ENCODE results near the gene KIF14.
A peak's percentile ranks its signal among the peaks of the same experiment; 100 is the strongest.

Gene KIF14, protein sequence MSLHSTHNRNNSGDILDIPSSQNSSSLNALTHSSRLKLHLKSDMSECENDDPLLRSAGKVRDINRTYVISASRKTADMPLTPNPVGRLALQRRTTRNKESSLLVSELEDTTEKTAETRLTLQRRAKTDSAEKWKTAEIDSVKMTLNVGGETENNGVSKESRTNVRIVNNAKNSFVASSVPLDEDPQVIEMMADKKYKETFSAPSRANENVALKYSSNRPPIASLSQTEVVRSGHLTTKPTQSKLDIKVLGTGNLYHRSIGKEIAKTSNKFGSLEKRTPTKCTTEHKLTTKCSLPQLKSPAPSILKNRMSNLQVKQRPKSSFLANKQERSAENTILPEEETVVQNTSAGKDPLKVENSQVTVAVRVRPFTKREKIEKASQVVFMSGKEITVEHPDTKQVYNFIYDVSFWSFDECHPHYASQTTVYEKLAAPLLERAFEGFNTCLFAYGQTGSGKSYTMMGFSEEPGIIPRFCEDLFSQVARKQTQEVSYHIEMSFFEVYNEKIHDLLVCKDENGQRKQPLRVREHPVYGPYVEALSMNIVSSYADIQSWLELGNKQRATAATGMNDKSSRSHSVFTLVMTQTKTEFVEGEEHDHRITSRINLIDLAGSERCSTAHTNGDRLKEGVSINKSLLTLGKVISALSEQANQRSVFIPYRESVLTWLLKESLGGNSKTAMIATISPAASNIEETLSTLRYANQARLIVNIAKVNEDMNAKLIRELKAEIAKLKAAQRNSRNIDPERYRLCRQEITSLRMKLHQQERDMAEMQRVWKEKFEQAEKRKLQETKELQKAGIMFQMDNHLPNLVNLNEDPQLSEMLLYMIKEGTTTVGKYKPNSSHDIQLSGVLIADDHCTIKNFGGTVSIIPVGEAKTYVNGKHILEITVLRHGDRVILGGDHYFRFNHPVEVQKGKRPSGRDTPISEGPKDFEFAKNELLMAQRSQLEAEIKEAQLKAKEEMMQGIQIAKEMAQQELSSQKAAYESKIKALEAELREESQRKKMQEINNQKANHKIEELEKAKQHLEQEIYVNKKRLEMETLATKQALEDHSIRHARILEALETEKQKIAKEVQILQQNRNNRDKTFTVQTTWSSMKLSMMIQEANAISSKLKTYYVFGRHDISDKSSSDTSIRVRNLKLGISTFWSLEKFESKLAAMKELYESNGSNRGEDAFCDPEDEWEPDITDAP (N-terminal part only)

DNA sequence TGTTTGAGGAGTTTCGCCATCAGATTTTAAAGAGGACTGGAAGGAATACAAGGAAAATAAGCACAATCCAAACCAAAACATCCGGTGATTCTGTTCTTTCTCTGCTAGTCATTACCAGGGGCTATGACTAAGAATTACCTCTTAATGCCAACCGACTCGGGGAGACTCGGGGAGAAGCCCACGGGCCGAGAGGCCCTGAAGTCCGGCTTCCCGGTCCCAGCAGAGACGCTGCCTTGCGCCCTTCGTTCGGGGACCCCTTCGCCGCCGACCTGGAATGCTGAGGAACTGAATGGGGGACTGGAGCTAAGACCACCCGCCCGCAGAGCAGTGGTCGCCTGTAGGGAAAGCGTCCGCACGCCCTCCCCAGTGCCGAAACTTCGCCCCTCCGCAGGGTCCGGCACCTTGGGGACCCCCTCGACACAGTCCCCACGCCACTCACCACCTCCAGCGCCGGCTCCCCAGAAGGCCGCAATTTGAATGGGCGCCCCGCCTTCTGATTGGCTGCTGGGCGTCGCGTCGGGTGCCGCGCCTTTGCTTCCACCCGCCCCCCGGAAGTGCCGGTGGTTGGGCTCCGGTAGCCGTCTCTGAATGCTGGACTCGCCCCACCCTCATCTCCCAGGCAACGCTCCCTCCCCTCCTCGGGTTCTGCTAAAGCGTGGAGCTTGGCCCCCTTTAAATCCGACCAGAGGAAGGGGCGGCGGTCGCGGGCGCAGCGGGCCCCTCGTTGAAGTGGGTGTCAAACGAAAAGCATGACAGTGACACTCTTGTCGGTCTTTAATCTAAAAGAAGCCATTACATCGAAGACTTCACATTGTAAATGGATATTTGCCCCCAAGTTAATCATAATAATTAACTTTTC is at the start of gene KIF14:
Gene KIF14 (minus strand): TSS at position 479 of the 859 bp plus-strand sequence. CDS start 2,028 bp downstream, outside the sequence.
- DNase-seq, result peak; percentile 98

- peak; percentile 96 for DNase-seq
These were observed 49.0 kb upstream of the KIF14 start, which contains the start of gene DDX59 for GRCh38 chr1:200669314-200670241. Gene DDX59, minus strand, starts transcription at chr1:200669907. Its CDS starts 3,167 bp downstream, at chr1:200666740.

DNA sequence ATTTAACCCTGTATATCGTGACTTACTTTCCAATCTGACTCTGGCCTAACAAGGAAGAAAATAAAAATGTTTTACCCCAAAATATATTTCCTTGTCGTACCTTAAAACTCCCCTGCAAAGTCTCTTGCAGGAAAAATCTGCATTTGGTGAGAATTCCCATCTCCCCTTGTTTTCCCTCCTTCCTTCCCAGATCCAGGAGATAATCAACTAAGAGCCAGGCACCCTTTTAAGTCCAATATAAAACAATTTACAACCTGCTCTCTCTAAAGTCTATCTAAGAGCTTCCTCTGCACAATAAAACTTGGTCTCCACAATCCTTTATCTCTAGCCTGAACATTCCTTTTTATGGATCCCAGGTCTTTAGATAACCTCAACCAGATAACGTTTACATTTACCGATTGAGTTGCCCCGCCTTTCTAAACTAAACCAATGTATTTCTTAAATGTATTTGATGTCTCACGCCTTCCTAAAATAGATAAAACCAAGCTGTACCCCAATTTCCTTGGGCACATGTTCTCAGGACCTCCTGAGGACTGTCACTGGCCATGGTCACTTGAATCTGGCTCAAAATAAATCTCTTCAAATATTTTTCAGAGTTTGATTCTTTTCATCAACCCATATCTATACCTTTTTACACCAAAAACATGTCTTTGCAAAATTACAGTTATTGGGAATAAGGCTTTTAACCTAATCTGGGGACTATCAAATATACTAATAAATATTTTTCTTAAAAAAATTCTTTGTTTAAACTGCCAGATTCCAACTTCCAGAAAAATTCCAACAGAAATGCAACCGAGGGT is 48.2 kb upstream of the KIF14 start:
- DNase-seq, result no peak

DNA sequence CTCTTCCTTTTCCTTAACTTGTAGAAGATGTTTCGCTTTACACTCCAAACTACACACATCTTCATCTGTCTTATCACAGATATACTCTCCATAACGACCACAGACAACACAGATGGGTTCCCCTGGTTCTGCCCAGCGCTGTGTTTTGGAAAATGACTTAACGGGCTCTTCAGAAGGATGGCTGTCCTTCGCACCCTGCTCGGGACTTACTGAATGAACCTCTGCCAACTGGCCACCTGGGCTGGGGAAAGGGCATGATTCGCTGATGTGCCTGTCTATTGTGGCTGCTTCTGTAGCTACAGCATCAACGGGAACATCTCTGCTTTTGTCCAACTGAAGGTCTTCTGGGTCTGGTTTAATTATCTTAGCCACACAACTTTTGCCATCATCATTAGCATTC is 45.8 kb upstream of the KIF14 start:
- no peak for DNase-seq

DNA sequence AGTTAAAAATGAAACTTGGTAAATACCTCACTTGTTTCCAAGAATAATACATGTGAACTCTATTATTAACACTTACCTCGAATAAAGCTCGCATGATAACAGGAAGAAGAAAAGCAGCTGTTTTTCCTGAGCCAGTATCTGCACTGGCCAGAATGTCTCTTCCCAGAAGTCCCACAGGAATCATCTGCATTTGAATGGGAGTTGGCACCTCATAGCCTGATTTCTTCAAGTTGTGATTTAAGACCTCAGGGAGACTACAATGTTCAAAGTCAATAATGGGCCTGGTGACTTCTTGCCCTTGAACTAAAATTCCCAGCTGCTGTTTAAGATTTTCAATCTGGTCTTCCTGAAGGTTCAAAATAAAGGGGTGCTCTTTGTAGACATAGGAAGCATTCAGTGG is 45.3 kb upstream of the KIF14 start:
- no peak for DNase-seq

- no peak for DNase-seq
These were observed 40.2 kb upstream of the KIF14 start for GRCh38 chr1:200660719-200661118.

- DNase-seq, result no peak
These were observed 38.7 kb upstream of the KIF14 start for GRCh38 chr1:200659269-200659668.

DNA sequence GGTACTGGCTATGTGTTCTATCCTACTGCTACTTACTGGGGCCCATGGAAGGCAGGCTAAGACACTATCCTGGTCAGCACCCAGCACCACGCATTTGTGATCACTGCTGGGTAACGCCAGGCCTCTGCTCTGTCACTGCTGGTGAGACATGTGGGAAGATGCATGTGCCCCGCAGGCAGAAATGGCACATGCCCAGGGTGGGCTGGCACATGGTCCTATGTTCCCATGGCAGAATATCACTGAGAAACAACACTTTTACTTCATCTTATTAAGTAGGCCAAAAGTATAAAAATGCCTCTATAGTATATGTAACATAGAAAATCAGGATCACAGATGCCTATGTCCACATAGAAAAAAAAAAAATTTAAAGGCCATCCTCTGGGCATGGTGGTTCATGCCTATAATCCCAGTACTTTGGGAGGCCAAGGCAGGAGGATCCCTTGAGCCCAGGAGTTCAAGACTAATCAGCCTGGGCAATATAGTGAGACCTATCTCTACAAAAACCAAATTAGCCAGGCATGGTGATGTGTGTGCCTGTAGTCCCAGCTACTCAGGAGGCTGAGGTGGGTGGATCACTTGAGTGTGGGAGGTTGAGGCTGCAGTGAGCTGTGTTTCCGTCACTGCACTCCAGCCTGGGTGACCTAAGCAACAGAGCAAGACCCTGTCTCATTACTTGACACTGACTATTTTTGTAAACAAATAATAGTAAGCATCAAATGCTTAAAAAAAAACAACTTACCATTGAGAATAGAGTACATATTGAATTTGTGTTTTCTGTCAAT is 37.7 kb upstream of the KIF14 start:
- DNase-seq, result no peak

- DNase-seq, result no peak
These were observed 34.1 kb upstream of the KIF14 start for GRCh38 chr1:200654660-200655059.

DNA sequence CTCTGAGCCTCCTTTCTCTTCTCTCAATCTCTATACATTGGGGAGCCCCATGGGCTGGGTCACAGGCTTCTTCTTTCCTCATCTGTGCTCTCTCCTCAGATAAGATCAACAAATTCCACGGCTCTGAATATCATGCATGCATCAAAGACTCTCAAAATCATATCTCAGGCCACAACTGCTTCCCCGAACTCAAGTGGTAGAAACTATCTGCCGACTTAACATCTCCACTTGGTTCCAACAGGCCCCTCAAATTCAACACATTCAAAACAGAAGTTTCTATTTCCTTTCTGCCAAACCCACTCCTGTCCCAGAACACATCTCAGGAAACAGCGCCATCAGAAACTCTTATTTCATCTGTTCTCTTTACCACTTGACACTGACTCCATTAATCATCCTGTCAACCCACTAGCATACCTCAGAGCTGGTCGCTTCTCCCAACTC is 32.5 kb upstream of the KIF14 start:
- DNase-seq, result no peak

DNA sequence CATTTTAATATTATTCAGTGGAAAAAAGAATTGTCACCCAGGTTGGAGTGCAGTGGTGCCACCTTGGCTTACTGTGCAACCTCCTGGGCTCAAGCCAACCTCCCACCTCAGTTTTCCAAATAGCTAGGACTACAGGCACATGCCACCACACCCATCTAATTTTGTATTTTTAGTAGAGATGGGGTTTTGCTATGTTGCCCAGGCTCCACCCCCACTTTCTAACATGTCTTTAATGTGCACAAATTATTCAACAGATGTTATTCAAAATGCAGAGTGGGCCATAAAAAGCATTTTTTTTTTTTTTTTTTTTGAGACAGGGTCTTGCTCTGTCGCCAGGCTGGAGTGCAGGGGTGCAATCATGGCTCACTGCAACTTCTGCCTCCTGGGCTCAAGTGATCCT is 31.8 kb upstream of the KIF14 start:
- DNase-seq, result no peak

- DNase-seq, result no peak
These were observed 26.0 kb upstream of the KIF14 start for GRCh38 chr1:200646515-200646914.

DNA sequence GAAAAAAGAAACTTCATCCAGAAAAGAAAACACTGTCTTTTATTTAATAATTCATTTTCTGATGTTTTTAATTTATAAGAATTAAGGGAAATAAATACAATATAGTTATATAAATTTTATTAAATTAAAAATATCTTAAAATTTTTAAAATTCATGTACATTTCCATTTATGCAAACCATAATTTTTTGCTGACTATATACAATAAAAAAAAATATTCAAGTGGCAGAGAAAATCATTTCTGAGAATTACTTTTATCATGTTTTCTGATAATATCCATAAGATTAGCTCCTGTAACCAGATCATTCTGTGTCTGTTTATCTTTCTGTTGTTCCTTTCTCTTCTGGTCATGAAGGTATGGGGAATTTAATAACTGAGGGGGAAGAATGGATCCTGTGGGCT is 23.5 kb upstream of the KIF14 start:
- DNase-seq, result no peak

DNA sequence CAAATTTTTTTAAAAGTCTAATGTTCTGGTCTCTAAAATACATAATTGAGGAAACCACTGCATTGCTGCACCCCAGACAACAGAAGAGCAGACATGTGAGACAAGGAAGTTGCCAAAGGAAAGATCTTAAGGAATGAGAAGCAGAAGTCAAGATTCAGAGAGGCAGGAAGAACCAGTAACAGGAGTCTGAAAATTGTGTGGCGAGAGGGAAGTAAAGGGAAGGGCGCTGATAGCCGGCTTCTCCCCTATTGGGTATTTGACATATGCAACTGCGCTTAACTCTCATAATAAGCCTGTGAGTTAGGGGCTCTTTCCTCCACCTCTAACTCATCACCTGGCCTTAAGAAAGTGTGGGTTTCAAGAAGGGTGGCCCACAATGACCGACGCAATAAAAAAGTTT is 21.9 kb upstream of the KIF14 start:
- DNase-seq, result no peak

DNA sequence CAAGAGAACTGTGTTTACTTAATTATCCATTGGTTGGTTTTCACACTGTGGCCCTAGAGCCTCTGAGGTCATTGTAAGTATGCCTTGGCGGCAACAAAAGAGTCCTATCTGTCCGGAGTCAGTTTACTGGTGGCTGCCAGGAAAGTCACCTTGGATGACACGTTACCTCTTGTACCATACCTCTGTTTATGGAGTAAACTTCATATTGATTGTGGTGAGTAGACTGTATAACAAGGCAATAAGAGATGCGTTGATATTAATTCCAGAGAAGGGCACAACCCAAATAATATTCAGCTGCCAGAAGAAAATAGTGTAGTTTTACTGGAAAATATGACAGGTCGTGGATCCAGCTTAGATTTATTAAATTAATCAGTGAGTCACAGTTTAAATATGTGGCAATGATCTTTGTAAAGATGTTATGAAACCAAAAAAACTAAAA is 20.4 kb upstream of the KIF14 start:
- no peak for DNase-seq

GRCh38 chr1:200640373-200640962 is 19.9 kb upstream of the KIF14 start:
- DNase-seq, result no peak

DNA sequence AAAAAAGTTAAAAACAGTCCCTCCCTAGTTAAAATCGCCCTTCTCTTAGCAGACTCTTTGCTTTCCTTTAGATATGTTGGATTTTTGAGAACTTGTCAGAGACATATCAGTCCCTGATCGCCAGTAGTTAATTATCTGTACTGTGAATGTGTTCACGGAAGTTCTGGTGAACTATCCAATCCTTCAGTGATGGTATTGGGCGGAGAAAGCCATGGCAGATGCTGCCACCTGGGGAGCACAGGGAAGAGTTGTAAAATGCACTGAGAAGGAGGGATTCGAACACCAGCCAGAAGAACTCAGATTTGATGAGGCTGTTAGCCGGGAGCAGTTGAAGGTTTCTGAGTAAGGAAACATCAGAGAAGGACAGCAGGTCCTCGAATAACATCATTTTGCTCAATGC is 17.5 kb upstream of the KIF14 start:
- DNase-seq, result no peak

DNA sequence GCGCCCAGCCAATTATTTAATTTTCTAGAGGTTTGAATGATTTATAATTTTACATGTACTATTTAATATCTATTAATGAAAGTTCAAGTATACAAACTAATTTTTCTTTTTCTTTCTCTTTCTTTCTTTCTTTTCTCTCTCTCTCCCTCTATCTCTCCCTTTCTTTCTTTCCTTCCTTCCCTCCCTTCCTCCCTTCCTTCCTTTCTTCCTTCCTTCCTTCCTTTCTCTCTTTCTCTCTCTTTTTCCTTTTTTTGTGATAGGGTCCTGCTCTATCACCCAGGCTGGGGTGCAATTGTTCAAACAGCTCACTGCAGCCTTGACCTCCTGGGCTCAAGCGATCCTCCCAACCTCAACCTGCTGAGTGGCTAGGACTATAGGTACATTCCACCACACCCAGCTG is 16.1 kb upstream of the KIF14 start:
- no peak for DNase-seq
